Type B pancreatic cell (in vitro differentiated cells): ENCODE measurements around the gene PIEZO1. TPM values are rescaled to one million over a fixed set of nuclear protein-coding genes. Genes with fewer than 3 reads are reported as not detected.

ENCODE experiments used
- DNase-seq: peaks from one replicate; pipeline ENCODE4 v3.0.0; 2021; ENCODE audit warnings: mixed read lengths; ENCODE audit not compliant: unreplicated experiment; ENCODE audit errors: extremely low spot score
- H3K27ac Mint-ChIP-seq: 2 replicates; pipeline ENCODE4 v1.8.0; 2021; ENCODE audit warnings: mild to moderate bottlenecking, mixed read lengths
- H3K27me3 Mint-ChIP-seq: 2 replicates; pipeline ENCODE4 v1.8.0; 2021; ENCODE audit warnings: mixed read lengths
- H3K36me3 Mint-ChIP-seq: 2 replicates; pipeline ENCODE4 v1.8.0; 2021; ENCODE audit warnings: mixed read lengths
- H3K4me1 Mint-ChIP-seq: one replicate; pipeline ENCODE4 v1.8.0; 2021; ENCODE audit warnings: mixed read lengths; ENCODE audit not compliant: unreplicated experiment
- H3K4me3 Mint-ChIP-seq: 2 replicates; pipeline ENCODE4 v1.8.0; 2021; ENCODE audit warnings: mild to moderate bottlenecking, mixed read lengths
- H3K9me3 Mint-ChIP-seq: 2 replicates; pipeline ENCODE4 v1.8.0; 2021; ENCODE audit warnings: mixed read lengths
- CTCF ChIP-seq: fragments of 200-600 bp; sonication (generic); conservative IDR thresholded peaks from 2 replicates; pipeline ENCODE4 v1.5.0; 2021; ENCODE audit warnings: antibody characterized with exemption, mild to moderate bottlenecking
- total RNA-seq: library from RNA; stranded (reverse); gene quantifications from 2 replicates; pipeline ENCODE4 v1.2.1, GENCODE V29; 2021; ENCODE audit warnings: low replicate concordance

PIEZO1 gene
- total RNA-seq, 1 donor from 2014 or later: 33.3 TPM

- TF ChIP-seq CTCF: no peak
- no peak for DNase-seq
- Mint-ChIP-seq H3K9me3 (no peaks in the 10 kb centered on the region), H3K4me3 (no peak overlapping the region), H3K27ac (peak overlapping the region; percentile 26), H3K36me3 (no peaks in the 10 kb centered on the region), H3K27me3 (peaks cover 16% of the 10 kb centered on the region), H3K4me1 (peaks cover 22% of the 10 kb centered on the region)
Measured at GRCh38 chr16:88780142-88781062, 4.6 kb downstream of the PIEZO1 start.

- Mint-ChIP-seq H3K4me1 (peaks cover 22% of the 10 kb centered on the region), H3K4me3 (no peak overlapping the region), H3K36me3 (no peaks in the 10 kb centered on the region), H3K27me3 (peaks cover 16% of the 10 kb centered on the region), H3K9me3 (no peaks in the 10 kb centered on the region), H3K27ac (no peak overlapping the region)
- no peak for TF ChIP-seq CTCF
- no peak for DNase-seq
Measured at GRCh38 chr16:88779406-88780141, 5.4 kb downstream of the PIEZO1 start.

DNA sequence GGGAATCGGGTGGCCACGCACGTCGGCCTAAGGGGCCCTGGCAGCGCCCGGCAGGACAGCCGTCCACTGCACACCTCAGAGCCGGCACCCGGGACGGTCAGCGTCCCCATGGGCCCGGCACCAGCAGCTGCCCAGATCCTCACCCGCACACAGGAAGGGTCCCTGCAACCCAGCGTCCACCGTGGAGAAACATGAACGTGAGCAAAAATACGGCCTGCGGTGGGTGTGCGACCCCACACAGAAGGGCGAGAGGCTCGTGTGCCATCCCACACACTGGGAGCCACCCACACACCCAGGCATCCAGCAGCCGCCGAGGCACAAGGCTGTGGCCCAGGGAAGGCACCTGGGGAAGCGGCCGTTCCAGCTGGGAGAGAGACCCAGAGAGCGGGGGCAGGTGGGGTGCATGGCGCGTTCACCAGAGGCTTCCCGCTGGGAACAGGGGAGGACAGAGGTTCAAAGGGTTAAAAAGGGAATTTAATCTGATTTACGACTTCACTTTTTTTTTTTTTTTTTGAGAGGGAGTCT is 6.4 kb downstream of the PIEZO1 start:
- Mint-ChIP-seq H3K27ac (no peak overlapping the region), H3K9me3 (no peaks in the 10 kb centered on the region), H3K36me3 (no peaks in the 10 kb centered on the region), H3K27me3 (peaks cover 16% of the 10 kb centered on the region), H3K4me3 (no peak overlapping the region), H3K4me1 (peaks cover 22% of the 10 kb centered on the region)
- no peak for DNase-seq
- TF ChIP-seq CTCF: no peak

GRCh38 chr16:88778271-88778525 is 6.8 kb downstream of the PIEZO1 start:
- Mint-ChIP-seq H3K4me3 (no peak overlapping the region), H3K36me3 (no peaks in the 10 kb centered on the region), H3K27me3 (peaks cover 12% of the 10 kb centered on the region), H3K27ac (no peak overlapping the region), H3K4me1 (peaks cover 20% of the 10 kb centered on the region), H3K9me3 (no peaks in the 10 kb centered on the region)
- no peak for TF ChIP-seq CTCF
- DNase-seq: no peak

DNA sequence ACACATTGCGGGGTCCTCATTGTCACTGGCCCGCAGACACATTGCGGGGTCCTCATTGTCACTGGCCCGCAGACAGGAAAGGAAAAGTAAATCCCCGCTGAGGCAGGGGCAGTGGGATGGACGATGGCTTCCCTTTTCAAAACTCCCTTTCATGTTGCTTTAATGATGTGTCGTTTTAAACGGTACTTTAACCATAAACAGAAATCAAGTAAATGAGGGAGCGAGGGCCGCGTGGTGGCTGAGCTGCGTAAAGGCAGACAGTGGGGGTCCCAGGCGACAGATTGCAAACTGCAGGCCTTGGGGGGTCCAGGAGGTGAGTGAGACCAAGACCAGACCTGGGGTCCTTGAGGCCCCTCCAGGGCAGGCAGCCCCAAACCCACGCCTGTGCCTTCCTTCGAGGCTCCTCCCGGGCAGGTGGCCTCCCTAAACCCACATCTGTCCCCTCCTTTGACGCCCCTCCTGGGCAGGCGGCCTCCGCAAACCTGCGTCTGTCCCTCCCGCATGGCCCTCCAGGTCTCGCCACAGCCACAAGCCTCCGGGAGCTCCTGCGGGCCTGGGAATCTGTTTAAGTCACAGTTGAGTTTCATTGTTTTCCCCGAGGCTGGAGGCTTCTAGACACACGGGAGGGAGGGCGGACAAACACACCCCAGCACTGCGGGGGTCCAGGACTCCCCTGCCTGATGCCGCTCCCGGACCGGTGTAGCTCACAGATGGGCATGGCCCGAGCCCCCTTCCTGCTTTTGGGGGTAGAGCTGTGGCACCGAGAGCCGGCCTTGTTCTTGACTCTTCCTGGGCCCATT is 7.3 kb downstream of the PIEZO1 start:
- H3K9me3 Mint-ChIP-seq: no peaks in the 10 kb centered on the region
- H3K27ac Mint-ChIP-seq: no peak overlapping the region
- no peak for DNase-seq
- H3K36me3 Mint-ChIP-seq: no peaks in the 10 kb centered on the region
- peaks cover 7% of the 10 kb centered on the region for H3K27me3 Mint-ChIP-seq
- TF ChIP-seq CTCF: no peak
- peaks cover 18% of the 10 kb centered on the region for H3K4me1 Mint-ChIP-seq
- no peak overlapping the region for H3K4me3 Mint-ChIP-seq
